K562 (cell line): ENCODE results near the gene ATXN1.

Source experiments
- NBN ChIP-seq: fragments of 450-650 bp; IDR thresholded peaks from 2 replicates; pipeline ENCODE4 v1.6.1; 2016; ENCODE audit warnings: low read depth, mild to moderate bottlenecking
- TF ChIP-seq, protein P1 (sequence below): fragments of 250-450 bp; sonication (Bioruptor Pico); IDR thresholded peaks from 2 replicates; pipeline ENCODE4 v1.5.0; 2022; ENCODE audit warnings: mild to moderate bottlenecking
- TF ChIP-seq, protein P2 (sequence below): fragments of 450-650 bp; IDR thresholded peaks from 2 replicates; pipeline ENCODE4 v1.6.1; 2016; ENCODE audit warnings: antibody characterized with exemption

DNA sequence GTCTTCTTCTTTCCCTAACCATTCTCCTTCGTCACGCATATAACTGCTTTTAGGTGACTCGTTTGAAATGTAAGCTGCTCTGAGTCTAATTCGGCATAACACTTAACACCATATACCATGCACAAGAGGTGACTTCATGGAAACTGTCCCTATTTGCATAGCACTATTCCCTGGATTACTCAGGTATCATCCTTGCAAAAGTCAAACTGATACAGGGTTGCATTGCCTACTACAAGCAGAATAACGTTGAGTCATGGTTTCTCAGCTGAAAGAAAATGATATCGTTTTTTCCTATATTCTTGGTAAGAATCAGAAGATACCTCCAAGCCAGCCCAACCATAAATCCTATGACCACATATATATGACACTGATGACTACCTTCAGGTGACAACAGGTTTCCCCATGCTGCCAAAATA, 227.5 kb downstream of the ATXN1 start:
- TF ChIP-seq NBN = no peak
- TF ChIP-seq, protein P1, sequence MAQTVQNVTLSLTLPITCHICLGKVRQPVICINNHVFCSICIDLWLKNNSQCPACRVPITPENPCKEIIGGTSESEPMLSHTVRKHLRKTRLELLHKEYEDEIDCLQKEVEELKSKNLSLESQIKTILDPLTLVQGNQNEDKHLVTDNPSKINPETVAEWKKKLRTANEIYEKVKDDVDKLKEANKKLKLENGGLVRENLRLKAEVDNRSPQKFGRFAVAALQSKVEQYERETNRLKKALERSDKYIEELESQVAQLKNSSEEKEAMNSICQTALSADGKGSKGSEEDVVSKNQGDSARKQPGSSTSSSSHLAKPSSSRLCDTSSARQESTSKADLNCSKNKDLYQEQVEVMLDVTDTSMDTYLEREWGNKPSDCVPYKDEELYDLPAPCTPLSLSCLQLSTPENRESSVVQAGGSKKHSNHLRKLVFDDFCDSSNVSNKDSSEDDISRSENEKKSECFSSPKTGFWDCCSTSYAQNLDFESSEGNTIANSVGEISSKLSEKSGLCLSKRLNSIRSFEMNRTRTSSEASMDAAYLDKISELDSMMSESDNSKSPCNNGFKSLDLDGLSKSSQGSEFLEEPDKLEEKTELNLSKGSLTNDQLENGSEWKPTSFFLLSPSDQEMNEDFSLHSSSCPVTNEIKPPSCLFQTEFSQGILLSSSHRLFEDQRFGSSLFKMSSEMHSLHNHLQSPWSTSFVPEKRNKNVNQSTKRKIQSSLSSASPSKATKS (CRISPR knock-in tag) = no peak
- TF ChIP-seq, protein P2, sequence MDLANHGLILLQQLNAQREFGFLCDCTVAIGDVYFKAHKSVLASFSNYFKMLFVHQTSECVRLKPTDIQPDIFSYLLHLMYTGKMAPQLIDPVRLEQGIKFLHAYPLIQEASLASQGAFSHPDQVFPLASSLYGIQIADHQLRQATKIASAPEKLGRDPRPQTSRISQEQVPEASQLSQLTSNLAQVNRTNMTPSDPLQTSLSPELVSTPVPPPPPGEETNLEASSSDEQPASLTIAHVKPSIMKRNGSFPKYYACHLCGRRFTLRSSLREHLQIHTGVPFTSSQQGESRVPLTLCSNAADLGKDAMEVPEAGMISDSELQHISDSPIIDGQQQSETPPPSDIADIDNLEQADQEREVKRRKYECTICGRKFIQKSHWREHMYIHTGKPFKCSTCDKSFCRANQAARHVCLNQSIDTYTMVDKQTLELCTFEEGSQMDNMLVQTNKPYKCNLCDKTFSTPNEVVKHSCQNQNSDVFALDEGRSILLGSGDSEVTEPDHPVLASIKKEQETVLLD = no peak
